ENCODE results near the gene DPP7.
"Not testable (repeated sequence)": the region's sequence is repeated elsewhere in the genome, so short reads cannot be mapped to it uniquely, and the experiment has no call there.

The DPP7 gene

DNA sequence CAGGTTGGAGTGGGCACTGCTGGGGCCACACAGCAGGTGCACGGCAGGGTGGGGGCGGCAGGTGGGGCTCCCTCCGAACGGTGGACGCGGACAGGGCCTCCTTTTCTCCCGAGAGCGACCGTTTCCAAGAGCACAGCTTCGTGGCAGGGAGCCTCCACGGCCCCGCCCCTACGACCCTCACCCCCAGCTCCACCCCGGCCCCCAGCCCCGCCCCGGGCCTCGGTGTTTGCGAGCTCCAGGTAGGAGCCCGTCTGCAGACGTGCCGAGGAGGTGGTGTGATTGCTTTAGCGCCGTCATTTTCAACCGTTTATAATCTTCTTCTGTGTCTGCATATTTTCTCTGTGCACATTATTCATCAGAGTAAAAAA lies 33.2 kb upstream of the DPP7 start:
- no peak for DNase-seq (ENCODE audit: low read depth)

DNA sequence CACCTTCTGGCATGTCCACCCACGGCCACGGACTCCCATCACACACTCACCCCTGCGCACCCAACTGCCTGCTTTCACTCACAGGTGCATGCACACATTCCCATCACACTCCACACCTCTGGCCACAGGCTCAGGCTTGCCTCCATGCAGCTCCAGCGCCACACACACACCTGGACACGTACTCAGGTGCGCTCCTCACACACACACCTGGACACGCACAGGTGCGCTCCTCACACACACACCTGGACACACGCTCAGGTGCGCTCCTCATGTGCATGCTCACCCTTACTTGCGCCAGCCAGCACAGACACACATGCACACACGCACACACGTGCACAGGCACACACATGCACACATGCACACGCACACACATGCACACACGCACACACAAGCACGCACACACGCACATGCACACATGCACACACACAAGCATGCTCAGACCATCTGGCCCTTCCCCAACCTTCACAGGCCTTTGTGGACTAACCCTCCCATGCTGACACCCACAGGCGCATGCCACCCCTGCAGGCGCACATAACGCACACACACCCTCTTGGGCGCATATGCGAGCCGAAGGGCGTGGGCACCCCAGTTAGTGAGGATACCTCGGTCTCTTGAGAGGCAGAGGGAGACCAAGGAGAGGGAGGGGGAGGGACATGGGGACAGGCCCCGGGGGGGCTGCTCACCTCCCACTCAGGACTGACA lies 32.7 kb upstream of the DPP7 start:
- DNase-seq (ENCODE audit: low read depth): no peak

DNA sequence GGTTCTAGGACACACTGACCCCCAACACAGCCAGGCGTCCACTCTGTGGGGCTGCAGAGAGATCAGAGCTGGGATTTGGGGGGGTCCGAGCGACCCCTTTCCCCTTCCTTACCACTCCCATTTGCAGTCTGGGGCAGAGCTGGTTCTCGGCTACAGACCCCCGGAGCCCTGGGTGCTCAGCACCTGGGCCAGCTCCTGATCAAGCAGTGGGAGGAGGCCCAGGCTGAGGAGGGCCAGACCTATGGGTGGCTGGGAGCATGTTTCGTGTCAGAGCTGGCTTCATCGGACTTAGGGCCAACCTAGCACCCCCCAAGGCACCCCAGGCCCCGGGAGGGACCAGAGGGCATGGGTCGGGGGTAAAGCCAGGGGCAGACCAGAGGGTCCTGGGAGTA lies 32.0 kb upstream of the DPP7 start:
- DNase-seq (ENCODE audit: low read depth): no peak

DNA sequence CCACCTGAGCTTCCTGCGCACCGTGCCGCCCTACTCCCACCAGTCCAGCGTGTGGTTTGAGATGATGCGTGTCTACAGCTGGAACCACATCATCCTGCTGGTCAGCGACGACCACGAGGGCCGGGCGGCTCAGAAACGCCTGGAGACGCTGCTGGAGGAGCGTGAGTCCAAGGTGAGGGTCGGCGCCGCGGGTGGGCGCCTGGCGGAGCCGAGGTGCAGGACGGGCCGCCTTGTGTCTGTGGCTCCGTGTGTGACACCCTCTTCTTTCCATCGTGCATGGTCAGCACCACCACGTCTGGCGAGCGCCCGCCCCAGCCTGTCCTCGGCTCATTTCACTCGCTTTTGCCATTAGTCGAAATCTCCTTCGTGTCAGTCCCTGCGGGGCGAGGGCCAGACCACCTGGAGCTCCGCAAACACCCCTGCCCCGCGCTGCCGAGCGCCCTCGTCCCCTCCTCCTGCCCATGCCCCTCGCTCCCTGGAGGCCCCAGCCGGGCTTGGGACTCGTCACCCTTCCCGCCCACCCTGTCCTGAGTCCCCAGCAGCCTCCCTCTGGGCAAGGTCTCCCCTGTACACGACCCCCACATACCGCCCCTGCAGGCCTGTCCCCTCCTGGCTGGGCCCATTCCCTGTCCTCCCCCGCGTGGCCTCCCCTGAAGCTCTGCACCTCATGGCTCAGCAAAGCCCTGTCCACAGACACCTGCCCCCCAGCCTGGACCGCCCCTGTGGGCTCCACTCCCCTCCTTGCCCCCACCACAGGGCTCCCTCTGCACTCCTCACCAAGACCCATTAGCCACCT lies 31.4 kb upstream of the DPP7 start:
- no peak for DNase-seq (ENCODE audit: low read depth)

DNA sequence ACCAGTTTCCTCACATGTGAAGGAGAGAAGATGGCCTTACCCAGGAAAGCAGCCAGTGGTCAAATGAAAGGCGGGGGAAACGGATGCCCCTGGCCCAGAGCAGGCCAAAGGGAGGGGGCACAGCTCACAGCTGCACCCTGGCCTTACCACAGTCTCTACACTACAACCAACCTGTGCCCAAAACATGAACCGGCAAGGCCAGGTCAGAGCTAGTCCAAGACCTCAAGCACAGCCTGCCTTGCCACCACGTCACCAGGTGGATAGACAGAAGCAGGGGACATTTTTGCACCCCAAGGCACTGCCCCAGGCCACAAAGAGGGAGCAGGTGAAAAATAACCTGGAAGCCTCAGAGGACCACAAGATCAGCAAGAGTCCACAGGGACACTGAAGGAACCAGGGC lies 28.9 kb upstream of the DPP7 start:
- DNase-seq (ENCODE audit: low read depth): no peak

DNA sequence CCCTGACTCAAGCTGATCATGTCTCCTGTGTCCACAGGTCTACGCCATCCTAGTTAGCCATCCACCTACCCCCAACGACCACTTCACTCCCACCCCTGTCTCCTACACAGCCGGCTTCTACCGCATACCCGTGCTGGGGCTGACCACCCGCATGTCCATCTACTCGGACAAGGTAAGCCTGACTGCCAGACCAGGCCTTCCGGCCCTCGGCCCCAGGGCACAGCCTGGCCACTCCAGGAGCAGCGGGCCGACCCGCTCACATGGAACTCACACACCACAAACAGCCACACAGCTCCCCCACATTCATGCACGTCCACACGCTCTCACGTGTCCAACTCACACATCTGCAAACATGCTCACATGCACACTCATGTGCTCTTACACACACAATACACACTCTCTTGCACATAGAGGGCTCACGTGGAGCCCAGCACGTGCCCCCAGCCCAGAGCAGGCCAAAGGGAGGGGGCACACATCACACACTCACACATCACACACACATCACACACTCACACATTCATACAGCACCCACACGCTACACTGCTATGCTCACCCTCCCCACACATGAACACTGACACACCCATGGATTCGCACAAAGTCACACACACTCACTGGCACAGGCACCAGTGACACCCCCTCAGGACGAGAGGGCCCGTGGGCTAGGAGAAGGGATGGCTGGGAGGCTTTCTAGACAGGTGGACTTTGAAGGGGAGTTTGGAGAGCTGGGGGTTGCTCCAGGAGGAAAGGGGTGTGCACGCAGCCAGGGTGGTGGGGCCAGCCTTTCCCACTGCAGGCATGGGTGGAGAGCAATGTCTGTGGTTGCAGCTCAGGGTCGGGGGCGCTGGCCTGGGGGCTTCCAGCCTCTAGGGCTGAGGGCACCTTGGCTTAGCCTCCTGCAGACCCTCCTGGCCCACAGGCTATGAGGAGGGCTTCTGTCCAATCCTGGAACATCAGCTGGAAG lies 27.7 kb upstream of the DPP7 start:
- no peak for DNase-seq (ENCODE audit: low read depth)

DNA sequence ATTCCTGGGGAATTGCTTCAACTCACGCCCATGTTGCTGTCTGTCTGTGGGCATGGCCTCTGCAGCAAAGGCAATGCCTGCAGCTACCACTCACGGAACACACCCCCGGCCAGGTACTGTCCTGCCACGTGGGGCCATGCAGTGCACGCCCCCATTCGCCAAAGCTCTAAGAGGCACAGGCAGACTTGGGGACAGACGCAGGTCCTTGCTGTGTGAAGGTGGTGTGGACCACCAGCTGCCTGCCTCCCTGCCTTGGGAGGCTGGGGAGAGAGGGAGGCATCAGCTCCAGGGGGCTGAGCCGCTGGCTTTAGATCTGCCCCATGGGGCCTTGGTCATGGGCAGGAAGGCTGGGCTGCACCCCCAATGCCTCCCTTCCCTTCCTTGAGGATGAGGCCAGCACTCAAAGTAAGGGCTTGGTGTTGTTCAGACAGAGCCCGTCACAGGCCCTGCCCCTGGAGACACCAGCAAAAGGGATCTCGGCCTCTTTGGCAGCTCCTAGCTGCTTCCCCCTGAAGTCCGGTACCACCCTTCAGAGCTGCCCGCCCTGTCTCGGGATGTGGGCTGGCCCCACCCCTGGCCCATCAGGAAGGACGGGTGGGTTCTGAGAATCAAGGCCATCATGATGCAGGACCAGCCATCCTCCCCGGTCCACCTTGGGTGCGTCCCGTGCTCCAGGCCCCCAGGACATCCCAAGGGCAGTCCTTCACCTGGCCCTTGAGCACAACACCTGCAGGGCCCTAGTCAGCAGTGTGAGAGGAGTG lies 26.7 kb upstream of the DPP7 start:
- DNase-seq (ENCODE audit: low read depth): no peak

DNA sequence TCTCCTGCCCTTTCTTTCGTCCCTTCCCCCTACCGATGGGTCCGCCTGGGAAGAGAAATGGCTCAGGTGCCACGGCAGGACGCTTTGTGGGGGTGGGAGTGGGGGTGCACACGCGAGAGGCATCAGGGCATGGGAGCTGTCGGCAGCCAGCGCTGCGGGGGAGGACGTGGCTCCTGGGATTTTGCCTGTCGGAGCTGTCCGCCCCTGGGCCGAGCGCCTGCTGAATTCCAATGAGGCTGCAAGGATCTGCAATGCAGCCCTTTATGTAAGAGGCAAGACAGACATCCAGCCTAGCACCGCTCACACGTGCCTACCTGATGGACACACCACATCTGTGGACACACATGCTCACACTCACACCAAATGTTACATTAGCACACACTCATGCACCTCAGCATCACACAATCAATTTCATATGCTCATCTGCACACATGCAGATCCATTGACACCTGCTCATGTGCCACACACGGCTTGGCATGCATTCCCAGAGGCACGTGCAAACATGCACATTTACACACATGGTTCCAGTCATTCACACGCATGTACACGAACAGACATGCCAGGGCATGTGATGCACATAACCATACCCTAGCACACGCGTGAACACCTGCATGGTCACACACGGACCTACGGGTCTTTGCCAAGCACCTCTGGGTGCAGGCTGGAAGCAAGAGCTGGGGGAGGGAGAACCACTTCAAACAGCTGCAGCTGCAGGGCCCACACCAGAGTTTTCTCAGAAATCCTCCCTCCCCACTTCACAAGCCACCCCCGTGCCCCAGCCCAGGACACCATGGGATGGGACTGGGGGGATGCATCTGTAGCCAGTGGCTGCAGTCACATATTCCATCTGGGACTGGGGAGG lies 25.8 kb upstream of the DPP7 start:
- no peak for DNase-seq (ENCODE audit: low read depth)

DNA sequence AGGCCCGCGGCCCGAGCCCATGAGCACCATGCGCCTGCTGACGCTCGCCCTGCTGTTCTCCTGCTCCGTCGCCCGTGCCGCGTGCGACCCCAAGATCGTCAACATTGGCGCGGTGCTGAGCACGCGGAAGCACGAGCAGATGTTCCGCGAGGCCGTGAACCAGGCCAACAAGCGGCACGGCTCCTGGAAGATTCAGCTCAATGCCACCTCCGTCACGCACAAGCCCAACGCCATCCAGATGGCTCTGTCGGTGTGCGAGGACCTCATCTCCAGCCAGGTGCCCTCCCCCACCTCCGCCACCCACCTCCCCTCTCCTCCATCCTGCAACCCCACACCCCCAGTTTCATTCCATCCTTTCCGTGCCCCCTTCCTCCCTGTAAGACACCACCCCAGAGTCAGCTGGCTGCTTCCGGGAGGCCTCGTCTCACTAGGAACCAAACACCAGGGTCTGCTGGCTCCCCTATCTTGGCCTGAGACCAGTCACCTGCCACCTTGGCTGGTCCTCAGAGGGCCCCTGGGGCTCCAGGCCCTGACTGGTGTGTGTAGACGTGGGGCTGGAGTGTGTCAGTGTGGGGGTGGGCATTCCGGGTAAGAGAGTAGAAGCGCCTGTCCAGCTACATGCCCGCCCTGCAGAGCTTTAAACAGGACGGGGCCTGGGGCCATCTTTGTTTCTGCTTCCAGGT lies 25.1 kb upstream of the DPP7 start:
- DNase-seq (ENCODE audit: low read depth): no peak

DNA sequence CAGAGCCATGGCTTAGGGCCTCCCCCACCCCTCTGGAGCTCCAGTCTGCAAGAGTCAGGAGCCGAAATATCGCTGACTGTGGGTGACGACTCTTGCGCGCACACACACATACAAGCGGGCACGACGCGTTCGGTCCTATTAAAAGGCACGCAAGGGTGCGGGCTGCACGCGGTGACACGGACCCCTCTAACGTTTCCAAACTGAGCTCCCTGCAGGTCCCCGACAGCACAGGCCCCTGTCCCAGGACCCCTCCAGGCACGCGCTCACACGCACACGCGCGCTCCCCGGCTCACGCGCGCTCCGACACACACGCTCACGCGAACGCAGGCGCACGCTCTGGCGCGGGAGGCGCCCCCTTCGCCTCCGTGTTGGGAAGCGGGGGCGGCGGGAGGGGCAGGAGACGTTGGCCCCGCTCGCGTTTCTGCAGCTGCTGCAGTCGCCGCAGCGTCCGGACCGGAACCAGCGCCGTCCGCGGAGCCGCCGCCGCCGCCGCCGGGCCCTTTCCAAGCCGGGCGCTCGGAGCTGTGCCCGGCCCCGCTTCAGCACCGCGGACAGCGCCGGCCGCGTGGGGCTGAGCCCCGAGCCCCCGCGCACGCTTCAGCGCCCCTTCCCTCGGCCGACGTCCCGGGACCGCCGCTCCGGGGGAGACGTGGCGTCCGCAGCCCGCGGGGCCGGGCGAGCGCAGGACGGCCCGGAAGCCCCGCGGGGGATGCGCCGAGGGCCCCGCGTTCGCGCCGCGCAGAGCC lies 24.4 kb upstream of the DPP7 start, which contains the start of gene GRIN1:
Gene GRIN1 (plus strand): TSS at position 433 of the 746 bp plus-strand sequence. CDS start 333 bp downstream, outside the sequence.
- no peak for DNase-seq (ENCODE audit: low read depth)

DNA sequence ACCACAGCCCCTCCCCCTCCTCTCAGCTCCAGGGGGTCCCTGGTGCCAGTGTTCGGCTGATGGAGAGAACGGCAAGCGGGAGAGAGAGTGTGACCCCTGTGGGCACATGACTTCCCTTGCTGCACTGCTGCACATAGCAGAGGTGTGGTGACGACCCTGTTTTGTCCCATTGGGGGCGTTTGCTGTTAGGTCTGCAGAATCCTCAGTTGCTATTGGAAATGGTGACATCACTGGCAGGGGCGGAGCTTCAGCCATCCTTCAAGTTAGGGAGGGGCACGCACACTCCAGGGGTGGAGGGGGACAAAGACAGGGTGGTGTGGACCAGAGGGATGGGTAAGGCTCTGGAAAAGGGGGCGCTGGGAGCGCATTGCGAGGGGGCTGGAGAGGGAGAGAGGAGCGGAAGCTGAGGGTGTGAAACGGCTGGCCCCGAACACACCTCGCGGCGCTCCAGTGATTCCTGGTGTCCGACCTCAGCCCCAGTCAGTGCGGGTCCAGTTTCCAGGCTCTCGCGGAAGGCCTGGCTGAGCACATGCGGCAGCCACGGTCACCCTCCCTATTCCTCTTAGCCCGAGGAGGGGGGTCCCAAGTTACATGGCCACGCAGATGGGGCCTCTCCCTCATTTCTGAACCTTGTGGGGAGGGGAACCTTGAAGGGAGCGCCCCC lies 23.7 kb upstream of the DPP7 start:
- no peak for DNase-seq (ENCODE audit: low read depth)

DNA sequence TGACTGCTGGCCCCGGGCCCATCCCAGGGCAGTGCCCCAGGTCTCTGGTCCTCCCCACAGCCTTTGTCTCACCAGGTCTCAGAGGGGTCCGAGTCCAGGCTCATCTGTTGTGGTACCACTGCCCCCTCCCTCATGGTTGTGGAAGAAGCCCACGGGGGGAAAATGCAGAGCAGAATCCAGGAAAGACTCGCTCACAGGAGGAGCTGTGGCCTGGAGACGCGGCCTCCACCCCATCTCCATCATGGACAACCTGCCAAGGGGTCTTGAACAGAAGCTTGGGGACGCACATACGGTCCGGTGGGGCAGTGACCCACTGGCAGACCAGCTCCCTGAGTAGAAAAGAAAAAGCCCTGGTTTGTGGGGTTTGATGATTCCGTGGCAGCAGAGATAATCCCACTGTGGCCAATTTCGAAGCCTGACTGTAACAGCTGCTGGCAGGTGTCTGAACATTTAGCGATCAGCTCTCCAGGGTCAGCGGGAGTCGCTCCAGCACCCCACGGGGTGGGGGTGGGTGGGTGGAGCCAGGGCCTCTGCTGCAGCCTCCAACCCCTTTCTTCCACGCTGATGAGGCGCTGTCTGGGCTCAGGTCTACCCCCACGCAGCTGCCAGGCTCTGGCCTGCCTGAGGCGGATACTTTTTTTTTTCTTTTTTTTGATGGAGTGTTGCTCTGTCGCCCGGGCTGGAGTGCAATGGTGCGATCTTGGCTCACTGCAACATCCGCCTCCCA lies 22.5 kb upstream of the DPP7 start:
- DNase-seq (ENCODE audit: low read depth): no peak

DNA sequence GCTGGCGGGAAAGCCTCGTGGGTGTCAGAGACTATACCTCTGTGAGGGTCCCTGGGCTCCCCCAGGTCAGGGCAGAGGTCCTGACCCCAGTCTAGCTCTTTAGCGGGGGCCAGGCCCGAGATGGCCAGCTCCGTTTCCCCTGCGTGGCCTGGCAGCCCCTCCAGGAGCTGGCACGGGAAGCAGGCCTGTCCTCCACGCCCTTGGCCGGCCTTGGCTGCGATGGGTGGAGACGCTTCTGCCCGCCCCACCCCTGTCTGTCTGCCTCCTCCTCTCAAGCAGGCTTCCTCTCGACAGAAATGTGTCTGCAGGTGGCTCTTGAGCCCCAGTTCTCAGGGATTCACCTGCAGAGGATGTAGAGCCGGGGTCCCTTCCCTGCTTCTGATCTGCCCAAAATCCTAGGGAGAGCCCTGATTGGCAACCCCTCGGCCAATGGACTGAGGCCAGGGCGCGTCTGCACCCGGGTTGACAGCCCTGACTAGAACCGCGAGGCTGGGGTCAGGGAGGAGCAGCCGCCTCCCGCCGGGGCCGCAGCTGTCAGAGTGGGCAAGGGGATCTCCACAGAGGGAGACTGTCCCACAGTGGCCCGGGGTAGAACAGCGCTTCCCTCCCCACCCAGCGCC lies 21.8 kb upstream of the DPP7 start:
- DNase-seq (ENCODE audit: low read depth): no peak

DNA sequence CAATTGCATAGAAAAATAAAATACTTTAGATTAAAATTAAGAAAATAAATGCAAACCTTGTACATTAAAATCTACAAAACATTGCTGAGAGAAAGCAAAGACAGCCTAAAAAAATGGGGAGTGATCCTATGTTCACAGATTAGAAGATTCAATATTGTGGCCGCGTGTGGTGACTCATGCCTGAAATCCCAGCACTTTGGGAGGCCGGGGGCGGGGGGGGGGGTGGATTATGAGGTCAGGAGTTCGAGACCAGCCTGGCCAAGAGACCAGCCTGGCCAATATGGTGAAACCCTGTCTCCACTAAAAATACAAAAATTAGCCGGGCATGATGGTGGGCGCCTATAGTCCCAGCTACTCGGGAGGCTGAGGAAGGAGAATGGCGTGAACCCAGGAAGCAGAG lies 20.6 kb upstream of the DPP7 start:
- DNase-seq (ENCODE audit: low read depth): not testable (repeated sequence)

DNA sequence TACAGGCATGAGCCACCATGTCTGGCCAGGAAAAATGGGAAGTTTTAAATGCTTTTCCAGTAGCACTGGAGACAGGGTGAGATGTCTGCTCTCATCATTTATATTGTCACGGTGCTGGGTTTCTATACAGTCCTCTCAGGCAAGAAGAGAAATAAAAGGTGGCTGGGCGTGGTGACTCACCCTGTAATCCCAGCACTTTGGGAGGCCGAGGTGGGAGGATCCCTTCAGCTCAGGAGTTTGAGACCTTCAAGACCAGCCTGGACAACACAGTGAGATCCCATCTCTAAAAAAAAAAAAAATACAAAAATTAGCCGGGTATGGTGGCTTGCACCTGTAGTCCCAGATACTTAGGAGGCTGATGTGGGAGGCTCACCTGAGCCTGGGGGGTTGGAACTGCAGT lies 19.7 kb upstream of the DPP7 start:
- DNase-seq (ENCODE audit: low read depth): no peak

DNA sequence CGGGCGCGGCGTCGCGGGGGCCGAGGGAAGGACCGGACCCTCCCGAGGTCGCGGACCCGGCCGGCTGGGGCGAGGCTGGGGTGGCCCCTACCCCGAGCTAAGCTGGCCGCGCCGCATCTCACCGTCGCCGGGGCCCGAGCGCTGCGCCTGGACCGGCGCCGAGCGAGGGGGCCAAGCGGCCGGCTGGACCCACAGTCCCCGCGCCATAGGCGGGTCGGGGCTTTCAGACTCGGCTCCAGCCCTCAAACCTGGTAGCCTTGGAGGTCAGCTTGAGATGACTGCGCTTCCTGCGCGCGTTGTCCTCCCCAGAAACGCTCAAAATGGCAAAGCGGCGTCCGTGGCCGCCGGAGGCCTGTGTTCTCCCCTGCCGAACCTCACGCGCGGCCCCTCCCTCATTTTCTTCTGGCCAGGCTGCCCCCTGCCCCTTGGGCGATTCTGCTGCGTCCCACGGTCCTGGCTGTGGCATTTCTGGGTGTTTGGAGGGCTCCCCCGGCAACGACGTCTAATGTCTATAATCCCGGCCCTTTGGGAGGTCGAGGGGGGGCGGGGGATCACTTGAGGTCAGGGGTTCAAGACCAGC lies 15.7 kb upstream of the DPP7 start:
- no peak for DNase-seq (ENCODE audit: low read depth)

DNA sequence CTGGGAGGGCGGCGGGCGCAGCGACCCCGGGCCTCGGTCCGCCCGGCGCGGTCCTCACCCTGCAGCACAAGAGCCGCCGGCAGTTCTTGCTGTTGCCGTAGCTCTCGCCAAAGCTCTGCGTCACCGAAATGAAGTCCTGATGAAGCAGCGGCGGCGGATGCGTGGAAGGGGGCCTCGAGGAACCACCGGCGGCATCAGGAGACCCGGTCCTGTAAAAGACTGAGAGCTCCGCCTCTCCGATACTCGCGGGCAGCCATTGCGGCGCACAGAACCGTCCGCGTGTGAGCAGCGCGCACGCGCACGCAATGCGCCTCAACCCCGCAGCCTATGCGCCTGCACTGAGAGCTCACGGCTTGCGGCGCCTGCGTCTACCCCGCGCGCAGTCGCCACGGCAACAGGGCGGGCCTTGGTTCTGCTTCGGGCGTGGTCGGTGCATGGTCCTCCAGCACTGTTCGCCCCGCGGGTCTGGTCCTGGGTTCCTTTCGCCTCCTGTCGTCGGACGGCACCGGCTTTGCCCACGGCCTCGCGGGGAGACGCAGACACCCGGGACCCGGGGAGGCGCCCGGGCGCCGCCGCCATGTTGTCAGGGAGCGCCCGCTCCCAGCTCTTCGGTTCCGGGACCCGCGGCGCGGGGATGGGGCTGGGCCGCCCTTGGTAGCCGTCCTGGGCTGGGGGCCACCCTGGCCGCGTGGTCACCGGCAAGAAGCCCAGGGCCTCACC lies 15.1 kb upstream of the DPP7 start:
- peak; percentile 92 for DNase-seq (ENCODE audit: low read depth)

All from fibroblast of gingiva (primary cell).